Trophoblast cell (in vitro differentiated cells and primary cell): ENCODE measurements around the gene RTN4RL1.

Source experiments
- DNase-seq, 2 donors: peaks; one replicate each; pipeline ENCODE4 v3.0.0-alpha.2; 2016
- H2AFZ ChIP-seq: 2 replicates; pipeline ENCODE4 v1.6.1; 2013; ENCODE audit warnings: low read length, moderate library complexity, mild to moderate bottlenecking; ENCODE audit not compliant: insufficient read depth, poor library complexity
- H2AK5ac ChIP-seq: 2 replicates; pipeline ENCODE4 v1.6.1; 2013; ENCODE audit warnings: mild to moderate bottlenecking, low read length
- H2BK120ac ChIP-seq: 2 replicates; pipeline ENCODE4 v1.6.1; 2013; ENCODE audit warnings: low read length, mild to moderate bottlenecking, moderate library complexity; ENCODE audit not compliant: insufficient read depth, poor library complexity
- H2BK12ac ChIP-seq: 2 replicates; pipeline ENCODE4 v1.6.1; 2013; ENCODE audit warnings: mild to moderate bottlenecking, low read length, moderate library complexity
- H2BK5ac ChIP-seq: 2 replicates; pipeline ENCODE4 v1.6.1; 2013; ENCODE audit warnings: low read length, low read depth, moderate library complexity, mild to moderate bottlenecking; ENCODE audit not compliant: poor library complexity
- H3K14ac ChIP-seq: 2 replicates; pipeline ENCODE4 v1.6.1; 2013; ENCODE audit warnings: mild to moderate bottlenecking, low read length
- H3K18ac ChIP-seq: 2 replicates; pipeline ENCODE4 v1.6.1; 2013; ENCODE audit warnings: mild to moderate bottlenecking, low read length
- H3K23ac ChIP-seq: 2 replicates; pipeline ENCODE4 v1.6.1; 2013; ENCODE audit warnings: low read length
- H3K27ac ChIP-seq: 2 replicates; pipeline ENCODE4 v1.5.1; 2013; ENCODE audit warnings: low read depth, mild to moderate bottlenecking, inconsistent platforms, low read length, moderate library complexity
- H3K27me3 ChIP-seq: 2 replicates; pipeline ENCODE4 v1.6.1; 2013; ENCODE audit warnings: inconsistent platforms, mild to moderate bottlenecking, low read length, moderate library complexity; ENCODE audit not compliant: insufficient read depth
- H3K36me3 ChIP-seq, 2 experiments: 1 replicate in 1 of 2; 2 replicates in 1 of 2; pipeline ENCODE4 v1.6.1; 2013; ENCODE audit warnings: low read length in 2 of 2, mild to moderate bottlenecking in 2 of 2, moderate library complexity in 1 of 2; ENCODE audit not compliant: insufficient read depth in 2 of 2, control insufficient read depth in 1 of 2
- H3K4ac ChIP-seq: 2 replicates; pipeline ENCODE4 v1.6.1; 2013; ENCODE audit warnings: low read depth, mild to moderate bottlenecking, low read length, moderate library complexity
- H3K4me1 ChIP-seq, 2 experiments: 1 replicate in 1 of 2; 2 replicates in 1 of 2; pipeline ENCODE4 v1.6.1; 2013; ENCODE audit warnings: low read length in 2 of 2, mild to moderate bottlenecking in 2 of 2, moderate library complexity in 1 of 2; ENCODE audit not compliant: insufficient read depth in 2 of 2, control insufficient read depth in 1 of 2
- H3K4me2 ChIP-seq: 2 replicates; pipeline ENCODE4 v1.6.1; 2013; ENCODE audit warnings: inconsistent platforms, mild to moderate bottlenecking, low read length, moderate library complexity
- H3K4me3 ChIP-seq: 2 replicates; pipeline ENCODE4 v1.5.1; 2013; ENCODE audit warnings: mild to moderate bottlenecking, low read depth, low read length, inconsistent platforms
- H3K79me1 ChIP-seq: one replicate; pipeline ENCODE4 v1.6.1; 2013; ENCODE audit warnings: low read length
- H3K79me2 ChIP-seq: 2 replicates; pipeline ENCODE4 v1.6.1; 2013; ENCODE audit warnings: low read length, mild to moderate bottlenecking; ENCODE audit not compliant: control insufficient read depth, insufficient read depth, poor library complexity
- H3K9ac ChIP-seq: 2 replicates; pipeline ENCODE4 v1.6.1; 2013; ENCODE audit warnings: mild to moderate bottlenecking, low read length
- H3K9me3 ChIP-seq: 2 replicates; pipeline ENCODE4 v1.6.1; 2013; ENCODE audit warnings: low read depth, mild to moderate bottlenecking, control low read depth, inconsistent platforms, low read length; ENCODE audit not compliant: insufficient read depth
- H4K12ac ChIP-seq: 2 replicates; pipeline ENCODE4 v1.6.1; 2013; ENCODE audit warnings: low read depth, mild to moderate bottlenecking, low read length, moderate library complexity
- H4K8ac ChIP-seq: 2 replicates; pipeline ENCODE4 v1.6.1; 2013; ENCODE audit warnings: low read depth, mild to moderate bottlenecking, low read length, moderate library complexity
- H4K91ac ChIP-seq: one replicate; pipeline ENCODE4 v1.6.1; 2013; ENCODE audit warnings: low read depth, mild to moderate bottlenecking, low read length, moderate library complexity
- WGBS: extraction: QIAGEN DNeasy Blood & Tissue Kit; methylation state at CpG from one replicate; pipeline ENCODE4 v1.1.7; 2013; ENCODE audit warnings: missing lambda C conversion rate; ENCODE audit not compliant: insufficient read length, insufficient coverage; ENCODE audit errors: extremely low coverage; 5-methylcytosine and 5-hydroxymethylcytosine counted together

Gene RTN4RL1

GRCh38 chr17:1995907-1996799, 29.0 kb downstream of the RTN4RL1 start:
- WGBS = no CpG with 5 or more reads among the region's 14 CpGs
- Histone ChIP-seq H2BK5ac (no peak overlapping the region), H3K9me3 (no peaks in the 10 kb centered on the region), H3K4ac (no peak overlapping the region), H4K91ac (no peak overlapping the region), H3K4me3 (no peak overlapping the region), H4K12ac (no peak overlapping the region), H2BK120ac (no peak overlapping the region), H2AFZ (no peak overlapping the region), H3K27ac (no peak overlapping the region), H3K27me3 (peaks cover 6% of the 10 kb centered on the region), H3K4me1 (peaks cover 10 to 16% of the 10 kb centered on the region in 2 experiments), H3K36me3 (no peaks in the 10 kb centered on the region), H3K4me2 (no peak overlapping the region), H3K79me1 (no peaks in the 10 kb centered on the region), H2BK12ac (no peak overlapping the region), H3K23ac (no peak overlapping the region), H3K18ac (no peak overlapping the region), H3K14ac (no peak overlapping the region), H2AK5ac (no peak overlapping the region), H3K79me2 (no peaks in the 10 kb centered on the region), H3K9ac (no peak overlapping the region), H4K8ac (no peak overlapping the region)
- no peak for DNase-seq

DNA sequence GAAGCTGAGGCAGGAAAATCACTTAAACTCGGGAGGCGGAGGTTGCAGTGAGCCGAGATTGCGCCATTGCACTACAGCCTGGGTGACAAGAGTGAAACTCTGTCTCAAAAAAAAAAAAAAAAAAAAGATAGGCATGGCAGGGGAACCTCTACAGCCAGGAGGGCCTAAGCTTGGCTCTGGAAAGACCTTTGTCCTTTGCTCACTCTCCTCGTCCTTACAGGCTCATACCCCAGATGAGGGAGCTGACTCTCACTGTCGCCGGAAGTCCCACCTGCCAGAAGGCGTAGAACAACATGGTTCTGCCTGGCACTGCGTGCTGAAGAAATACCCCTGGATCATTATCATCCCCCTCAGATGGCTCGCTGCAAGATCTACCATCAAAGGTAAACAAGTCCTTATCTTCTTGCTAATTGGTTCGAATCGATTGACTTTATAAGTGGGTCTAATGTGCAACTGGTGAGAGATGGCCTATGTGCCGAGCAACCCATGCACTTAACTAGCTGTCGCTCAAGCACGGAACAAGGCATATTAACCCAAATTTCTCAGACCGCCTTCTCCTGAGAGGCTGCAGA, 29.7 kb downstream of the RTN4RL1 start:
- peaks cover 6% of the 10 kb centered on the region for H3K27me3 ChIP-seq
- no CpG with 5 or more reads among the region's 16 CpGs for WGBS
- no peak overlapping the region for H2BK12ac ChIP-seq
- no peaks in the 10 kb centered on the region for H3K9me3 ChIP-seq
- H3K79me2 ChIP-seq = no peaks in the 10 kb centered on the region
- no peak overlapping the region for H4K8ac ChIP-seq
- no peak overlapping the region for H2BK120ac ChIP-seq
- H3K4me3 ChIP-seq = no peak overlapping the region
- no peak overlapping the region for H2AFZ ChIP-seq
- no peak overlapping the region for H4K12ac ChIP-seq
- no peak for DNase-seq
- H3K18ac ChIP-seq = no peak overlapping the region
- no peak overlapping the region for H3K27ac ChIP-seq
- no peak overlapping the region for H3K9ac ChIP-seq
- no peak overlapping the region for H3K23ac ChIP-seq
- H3K79me1 ChIP-seq = no peaks in the 10 kb centered on the region
- H2BK5ac ChIP-seq = no peak overlapping the region
- peaks cover 10 to 16% of the 10 kb centered on the region in 2 experiments for H3K4me1 ChIP-seq
- no peak overlapping the region for H4K91ac ChIP-seq
- H3K4me2 ChIP-seq = no peak overlapping the region
- H2AK5ac ChIP-seq = no peak overlapping the region
- no peaks in the 10 kb centered on the region for H3K36me3 ChIP-seq
- H3K14ac ChIP-seq = no peak overlapping the region
- H3K4ac ChIP-seq = no peak overlapping the region

DNA sequence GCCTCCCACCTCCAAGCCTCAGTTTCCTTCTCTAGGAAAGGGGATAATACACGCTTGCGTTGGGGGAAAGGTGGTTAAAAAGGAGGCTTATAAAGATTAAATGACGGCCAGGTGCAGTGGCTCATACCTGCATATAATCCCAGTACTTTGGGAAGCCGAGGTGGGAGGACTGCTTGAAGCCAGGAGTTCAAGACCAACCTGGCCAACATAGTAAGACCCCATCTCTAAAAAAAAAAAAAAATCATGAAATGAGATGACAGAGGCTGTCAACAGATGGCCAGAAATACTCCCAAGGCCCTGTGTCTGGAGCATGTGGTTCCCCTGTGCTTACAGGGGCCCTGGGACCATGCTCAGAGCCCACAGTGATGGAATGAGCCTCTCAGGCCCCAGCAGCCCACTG, 30.4 kb downstream of the RTN4RL1 start:
- no peaks in the 10 kb centered on the region for H3K36me3 ChIP-seq
- no peak overlapping the region for H2BK120ac ChIP-seq
- H3K4me3 ChIP-seq = no peak overlapping the region
- H2AFZ ChIP-seq = no peak overlapping the region
- no CpG with 5 or more reads among the region's 4 CpGs for WGBS
- peaks cover 8 to 12% of the 10 kb centered on the region in 2 experiments for H3K4me1 ChIP-seq
- no peak overlapping the region for H2AK5ac ChIP-seq
- H3K27me3 ChIP-seq = peaks cover 6% of the 10 kb centered on the region
- no peaks in the 10 kb centered on the region for H3K79me1 ChIP-seq
- H3K9me3 ChIP-seq = no peaks in the 10 kb centered on the region
- H2BK12ac ChIP-seq = no peak overlapping the region
- no peak overlapping the region for H2BK5ac ChIP-seq
- no peak overlapping the region for H3K9ac ChIP-seq
- no peak overlapping the region for H4K12ac ChIP-seq
- H4K8ac ChIP-seq = no peak overlapping the region
- no peak overlapping the region for H3K4me2 ChIP-seq
- no peak overlapping the region for H3K18ac ChIP-seq
- no peak overlapping the region for H3K27ac ChIP-seq
- no peaks in the 10 kb centered on the region for H3K79me2 ChIP-seq
- no peak overlapping the region for H3K4ac ChIP-seq
- no peak overlapping the region for H4K91ac ChIP-seq
- H3K23ac ChIP-seq = no peak overlapping the region
- no peak overlapping the region for H3K14ac ChIP-seq
- DNase-seq = no peak

DNA sequence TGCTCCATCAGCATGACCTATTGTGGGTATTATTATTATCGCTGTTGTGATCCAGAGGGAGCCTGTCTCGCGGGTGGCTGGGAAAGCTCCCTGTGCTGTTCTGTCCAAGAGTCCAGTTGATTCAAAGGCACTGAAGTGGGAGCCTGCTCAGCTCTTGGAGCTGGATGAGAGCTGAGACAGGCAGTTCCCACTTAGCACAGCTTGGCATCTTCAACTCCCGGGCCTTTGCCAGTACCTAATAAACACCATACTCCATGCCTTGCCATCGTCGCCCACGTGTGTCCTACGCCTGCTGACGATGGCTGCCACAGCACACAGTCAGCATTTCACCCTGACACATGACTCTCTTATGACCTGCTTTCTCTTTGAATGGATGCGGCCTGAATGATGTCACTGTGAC, 32.6 kb downstream of the RTN4RL1 start:
- no peak overlapping the region for H2BK120ac ChIP-seq
- no peak overlapping the region for H3K14ac ChIP-seq
- no peaks in the 10 kb centered on the region for H3K27me3 ChIP-seq
- no peak overlapping the region for H2BK12ac ChIP-seq
- no peak overlapping the region for H2AFZ ChIP-seq
- no peaks in the 10 kb centered on the region for H3K4me1 ChIP-seq
- H3K18ac ChIP-seq = no peak overlapping the region
- H3K79me2 ChIP-seq = no peaks in the 10 kb centered on the region
- H3K4me2 ChIP-seq = no peak overlapping the region
- no peak overlapping the region for H4K12ac ChIP-seq
- H3K36me3 ChIP-seq = no peaks in the 10 kb centered on the region
- no peak overlapping the region for H2AK5ac ChIP-seq
- H4K91ac ChIP-seq = no peak overlapping the region
- no peak for DNase-seq
- no peak overlapping the region for H4K8ac ChIP-seq
- H3K27ac ChIP-seq = no peak overlapping the region
- H3K9ac ChIP-seq = no peak overlapping the region
- no peak overlapping the region for H3K4ac ChIP-seq
- WGBS = no CpG with 5 or more reads among the region's 10 CpGs
- no peak overlapping the region for H3K23ac ChIP-seq
- no peaks in the 10 kb centered on the region for H3K9me3 ChIP-seq
- no peak overlapping the region for H2BK5ac ChIP-seq
- no peak overlapping the region for H3K4me3 ChIP-seq
- no peaks in the 10 kb centered on the region for H3K79me1 ChIP-seq
